HG03432 (cell line): ENCODE measurements around the gene GRK6.
"Not testable (repeated sequence)": the region's sequence is repeated elsewhere in the genome, so short reads cannot be mapped to it uniquely, and the experiment has no call there.

Experiments
- ATAC-seq: cut with Tn5 transposase; IDR thresholded peaks from one replicate; pipeline ENCODE4 v1.9.1; 2021; ENCODE audit warnings: mild to moderate bottlenecking, moderate library complexity; ENCODE audit not compliant: unreplicated experiment

GRK6 gene

GRCh38 chr5:177397875-177398390 is 28.5 kb upstream of the GRK6 start:
- ATAC-seq = no peak

- no peak for ATAC-seq
Measured at GRCh38 chr5:177399997-177400868, 26.2 kb upstream of the GRK6 start, which contains the start of gene PFN3. Gene PFN3 (minus strand): TSS chr5:177400661. CDS start chr5:177400576, 85 bp downstream.

GRCh38 chr5:177402271-177403043 is 24.0 kb upstream of the GRK6 start:
- ATAC-seq = peak; percentile 24

- peak; percentile 25 for ATAC-seq
Measured at GRCh38 chr5:177403102-177403791, 23.2 kb upstream of the GRK6 start.

- peak; percentile 83 for ATAC-seq
Measured at GRCh38 chr5:177403792-177404640, 22.5 kb upstream of the GRK6 start.

GRCh38 chr5:177404641-177405179 is 21.8 kb upstream of the GRK6 start:
- ATAC-seq = no peak

- ATAC-seq = no peak
Measured at GRCh38 chr5:177405312-177405711, 21.2 kb upstream of the GRK6 start.

GRCh38 chr5:177405805-177406204 is 20.7 kb upstream of the GRK6 start:
- no peak for ATAC-seq

- ATAC-seq = no peak
Measured at GRCh38 chr5:177409043-177409801, 17.3 kb upstream of the GRK6 start, which contains the start of gene F12. Gene F12 (minus strand): TSS chr5:177409564. CDS start chr5:177409527, 37 bp downstream.

GRCh38 chr5:177410575-177410974 is 15.9 kb upstream of the GRK6 start:
- ATAC-seq = no peak

GRCh38 chr5:177412603-177413233 is 13.8 kb upstream of the GRK6 start:
- ATAC-seq = peak; percentile 77

- ATAC-seq = no peak
Measured at GRCh38 chr5:177414481-177414880, 12.0 kb upstream of the GRK6 start.

GRCh38 chr5:177417081-177417480 is 9.4 kb upstream of the GRK6 start:
- not testable (repeated sequence) for ATAC-seq

- no peak for ATAC-seq
Measured at GRCh38 chr5:177419046-177419445, 7.4 kb upstream of the GRK6 start.

- not testable (repeated sequence) for ATAC-seq
Measured at GRCh38 chr5:177420472-177420871, 6.0 kb upstream of the GRK6 start.

- ATAC-seq = no peak
Measured at GRCh38 chr5:177421062-177421798, 5.2 kb upstream of the GRK6 start.

- ATAC-seq = no peak
Measured at GRCh38 chr5:177423671-177424070, 2.8 kb upstream of the GRK6 start.
